ENCODE measurements around the gene IER3IP1.

IER3IP1 gene

GRCh38 chr18:47168509-47168908 is 7.7 kb downstream of the IER3IP1 start:
- peaks cover 86% of the 10 kb centered on the region for H3K79me2 ChIP-seq (ENCODE audit: insufficient read depth, low read length)
- H3K36me3 ChIP-seq (ENCODE audit: insufficient read depth, low read length): no peaks in the 10 kb centered on the region; the same call in 1 of the 2 replicates
- H3K4me2 ChIP-seq (ENCODE audit: low read depth, low read length, poor library complexity, severe bottlenecking): peak overlapping the region; percentile 45
- H3K9me2 ChIP-seq (replicated peaks; ENCODE audit: low read depth, low read length): no peaks in the 10 kb centered on the region
- no peaks in the 10 kb centered on the region for H3K9me3 ChIP-seq (ENCODE audit: insufficient read depth, low read depth, low read length)
- H3K4me3 ChIP-seq (ENCODE audit: low read length, poor library complexity, severe bottlenecking): peak overlapping the region; percentile 7
- no peaks in the 10 kb centered on the region for H3K27me3 ChIP-seq (ENCODE audit: insufficient read depth, low read length, poor library complexity, severe bottlenecking)
- no peak overlapping the region for H2AFZ ChIP-seq (ENCODE audit: low read length)
- peaks cover 72% of the 10 kb centered on the region for H3K4me1 ChIP-seq (ENCODE audit: insufficient read depth, low read length, poor library complexity, severe bottlenecking)
- no peak overlapping the region for H3K9ac ChIP-seq (ENCODE audit: low read depth, low read length, poor library complexity, severe bottlenecking)
- no peaks in the 10 kb centered on the region for H3F3A ChIP-seq (ENCODE audit: low read depth)
- peaks cover 75% of the 10 kb centered on the region for H4K20me1 ChIP-seq (ENCODE audit: insufficient read depth, low read length, poor library complexity, severe bottlenecking)
- TF ChIP-seq CTCF (conservative IDR thresholded peaks at IDR 0.05; ENCODE audit: low read length): no peak
- TF ChIP-seq EZH2phosphoT487 (IDR thresholded peaks at IDR 0.05; ENCODE audit: borderline replicate concordance): no peak

GRCh38 chr18:47166294-47166693 is 9.9 kb downstream of the IER3IP1 start:
- Histone ChIP-seq H3F3A (ENCODE audit: low read depth) (no peaks in the 10 kb centered on the region), H3K4me2 (ENCODE audit: low read depth, low read length, poor library complexity, severe bottlenecking) (peak overlapping the region; percentile 53), H4K20me1 (ENCODE audit: insufficient read depth, low read length, poor library complexity, severe bottlenecking) (peaks cover 54% of the 10 kb centered on the region), H3K9me2 (replicated peaks; ENCODE audit: low read depth, low read length) (no peaks in the 10 kb centered on the region), H3K9me3 (ENCODE audit: insufficient read depth, low read depth, low read length) (no peaks in the 10 kb centered on the region), H3K79me2 (ENCODE audit: insufficient read depth, low read length) (peaks cover 85% of the 10 kb centered on the region), H3K27me3 (ENCODE audit: insufficient read depth, low read length, poor library complexity, severe bottlenecking) (no peaks in the 10 kb centered on the region), H2AFZ (ENCODE audit: low read length) (no peak overlapping the region), H3K36me3 (ENCODE audit: insufficient read depth, low read length) (no peaks in the 10 kb centered on the region; the same call in 1 of the 2 replicates), H3K4me1 (ENCODE audit: insufficient read depth, low read length, poor library complexity, severe bottlenecking) (peaks cover 50% of the 10 kb centered on the region), H3K4me3 (ENCODE audit: low read length, poor library complexity, severe bottlenecking) (peak overlapping the region; percentile 36), H3K9ac (ENCODE audit: low read depth, low read length, poor library complexity, severe bottlenecking) (no peak overlapping the region)
- TF ChIP-seq EZH2phosphoT487 (IDR thresholded peaks at IDR 0.05; ENCODE audit: borderline replicate concordance): no peak
- TF ChIP-seq CTCF (conservative IDR thresholded peaks at IDR 0.05; ENCODE audit: low read length): no peak

GRCh38 chr18:47163241-47163640 is 12.9 kb downstream of the IER3IP1 start:
- no peaks in the 10 kb centered on the region; the same call in 1 of the 2 replicates for H3K36me3 ChIP-seq (ENCODE audit: insufficient read depth, low read length)
- H3K4me1 ChIP-seq (ENCODE audit: insufficient read depth, low read length, poor library complexity, severe bottlenecking): peaks cover 27% of the 10 kb centered on the region
- H3K4me2 ChIP-seq (ENCODE audit: low read depth, low read length, poor library complexity, severe bottlenecking): no peak overlapping the region
- no peaks in the 10 kb centered on the region for H3K9me2 ChIP-seq (replicated peaks; ENCODE audit: low read depth, low read length)
- no peaks in the 10 kb centered on the region for H3K27me3 ChIP-seq (ENCODE audit: insufficient read depth, low read length, poor library complexity, severe bottlenecking)
- H4K20me1 ChIP-seq (ENCODE audit: insufficient read depth, low read length, poor library complexity, severe bottlenecking): peaks cover 33% of the 10 kb centered on the region
- no peak overlapping the region for H3K9ac ChIP-seq (ENCODE audit: low read depth, low read length, poor library complexity, severe bottlenecking)
- H3F3A ChIP-seq (ENCODE audit: low read depth): no peaks in the 10 kb centered on the region
- no peak for TF ChIP-seq CTCF (conservative IDR thresholded peaks at IDR 0.05; ENCODE audit: low read length)
- TF ChIP-seq EZH2phosphoT487 (IDR thresholded peaks at IDR 0.05; ENCODE audit: borderline replicate concordance): no peak
- H3K9me3 ChIP-seq (ENCODE audit: insufficient read depth, low read depth, low read length): no peaks in the 10 kb centered on the region
- no peak overlapping the region for H3K4me3 ChIP-seq (ENCODE audit: low read length, poor library complexity, severe bottlenecking)
- peaks cover 92% of the 10 kb centered on the region for H3K79me2 ChIP-seq (ENCODE audit: insufficient read depth, low read length)
- H2AFZ ChIP-seq (ENCODE audit: low read length): no peak overlapping the region

Measured in Loucy (cell line).